ENCODE results near the gene SOWAHB. TPM values are rescaled to one million over a fixed set of nuclear protein-coding genes. Genes with fewer than 3 reads are reported as not detected.

Gene SOWAHB
- total and polyA plus RNA-seq, 2 donors from 2014 or later: 3.3 to 5.0 TPM

GRCh38 chr4:76858319-76858718, 39.6 kb downstream of the SOWAHB start:
- Histone ChIP-seq H3K9ac (ENCODE audit: low read length in 3 of 3) (no peak overlapping the region), H3K4me3 (ENCODE audit: low read length in 3 of 3) (no peak overlapping the region), H3K9me3 (ENCODE audit: control insufficient read depth in 2 of 3, insufficient read depth in 1 of 3, low read length in 3 of 3) (no peaks in the 10 kb centered on the region), H3K36me3 (ENCODE audit: control insufficient read depth in 2 of 3, insufficient read depth in 3 of 3, low read length in 3 of 3) (no peaks in the 10 kb centered on the region), H3K27ac (ENCODE audit: low read depth in 2 of 2, low read length in 2 of 2) (no peak overlapping the region), H3K27me3 (ENCODE audit: control insufficient read depth, insufficient read depth, low read length) (no peaks in the 10 kb centered on the region), H3K4me1 (ENCODE audit: control insufficient read depth in 2 of 3, insufficient read depth in 2 of 3, low read depth in 1 of 3, low read length in 3 of 3) (peaks cover 0 to 6% (median 6%) of the 10 kb centered on the region in 3 donors)
- FAIRE-seq (no peak), DNase-seq (no peak)
- intact Hi-C loops (cut with DNase I): no loop called here
- TF ChIP-seq, protein P1, sequence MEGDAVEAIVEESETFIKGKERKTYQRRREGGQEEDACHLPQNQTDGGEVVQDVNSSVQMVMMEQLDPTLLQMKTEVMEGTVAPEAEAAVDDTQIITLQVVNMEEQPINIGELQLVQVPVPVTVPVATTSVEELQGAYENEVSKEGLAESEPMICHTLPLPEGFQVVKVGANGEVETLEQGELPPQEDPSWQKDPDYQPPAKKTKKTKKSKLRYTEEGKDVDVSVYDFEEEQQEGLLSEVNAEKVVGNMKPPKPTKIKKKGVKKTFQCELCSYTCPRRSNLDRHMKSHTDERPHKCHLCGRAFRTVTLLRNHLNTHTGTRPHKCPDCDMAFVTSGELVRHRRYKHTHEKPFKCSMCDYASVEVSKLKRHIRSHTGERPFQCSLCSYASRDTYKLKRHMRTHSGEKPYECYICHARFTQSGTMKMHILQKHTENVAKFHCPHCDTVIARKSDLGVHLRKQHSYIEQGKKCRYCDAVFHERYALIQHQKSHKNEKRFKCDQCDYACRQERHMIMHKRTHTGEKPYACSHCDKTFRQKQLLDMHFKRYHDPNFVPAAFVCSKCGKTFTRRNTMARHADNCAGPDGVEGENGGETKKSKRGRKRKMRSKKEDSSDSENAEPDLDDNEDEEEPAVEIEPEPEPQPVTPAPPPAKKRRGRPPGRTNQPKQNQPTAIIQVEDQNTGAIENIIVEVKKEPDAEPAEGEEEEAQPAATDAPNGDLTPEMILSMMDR (IDR thresholded peaks at IDR 0.05; ENCODE audit: borderline replicate concordance, extremely low read depth, insufficient read depth): no peak

- no peak overlapping the region for H3K27ac ChIP-seq (ENCODE audit: low read depth in 2 of 2, low read length in 2 of 2)
- no peaks in the 10 kb centered on the region for H3K27me3 ChIP-seq (ENCODE audit: control insufficient read depth, insufficient read depth, low read length)
- peaks cover 0 to 6% (median 6%) of the 10 kb centered on the region in 3 donors for H3K4me1 ChIP-seq (ENCODE audit: control insufficient read depth in 2 of 3, insufficient read depth in 2 of 3, low read depth in 1 of 3, low read length in 3 of 3)
- H3K9me3 ChIP-seq (ENCODE audit: control insufficient read depth in 2 of 3, insufficient read depth in 1 of 3, low read length in 3 of 3): no peaks in the 10 kb centered on the region
- H3K9ac ChIP-seq (ENCODE audit: low read length in 3 of 3): no peak overlapping the region
- TF ChIP-seq, protein P1 (IDR thresholded peaks at IDR 0.05; ENCODE audit: borderline replicate concordance, extremely low read depth, insufficient read depth): no peak
- H3K36me3 ChIP-seq (ENCODE audit: control insufficient read depth in 2 of 3, insufficient read depth in 3 of 3, low read length in 3 of 3): no peaks in the 10 kb centered on the region
- H3K4me3 ChIP-seq (ENCODE audit: low read length in 3 of 3): no peak overlapping the region
- FAIRE-seq (no peak), DNase-seq (no peak)
- intact Hi-C loops (cut with DNase I): no loop called here
Observed at GRCh38 chr4:76857074-76857409, 40.9 kb downstream of the SOWAHB start.

DNA sequence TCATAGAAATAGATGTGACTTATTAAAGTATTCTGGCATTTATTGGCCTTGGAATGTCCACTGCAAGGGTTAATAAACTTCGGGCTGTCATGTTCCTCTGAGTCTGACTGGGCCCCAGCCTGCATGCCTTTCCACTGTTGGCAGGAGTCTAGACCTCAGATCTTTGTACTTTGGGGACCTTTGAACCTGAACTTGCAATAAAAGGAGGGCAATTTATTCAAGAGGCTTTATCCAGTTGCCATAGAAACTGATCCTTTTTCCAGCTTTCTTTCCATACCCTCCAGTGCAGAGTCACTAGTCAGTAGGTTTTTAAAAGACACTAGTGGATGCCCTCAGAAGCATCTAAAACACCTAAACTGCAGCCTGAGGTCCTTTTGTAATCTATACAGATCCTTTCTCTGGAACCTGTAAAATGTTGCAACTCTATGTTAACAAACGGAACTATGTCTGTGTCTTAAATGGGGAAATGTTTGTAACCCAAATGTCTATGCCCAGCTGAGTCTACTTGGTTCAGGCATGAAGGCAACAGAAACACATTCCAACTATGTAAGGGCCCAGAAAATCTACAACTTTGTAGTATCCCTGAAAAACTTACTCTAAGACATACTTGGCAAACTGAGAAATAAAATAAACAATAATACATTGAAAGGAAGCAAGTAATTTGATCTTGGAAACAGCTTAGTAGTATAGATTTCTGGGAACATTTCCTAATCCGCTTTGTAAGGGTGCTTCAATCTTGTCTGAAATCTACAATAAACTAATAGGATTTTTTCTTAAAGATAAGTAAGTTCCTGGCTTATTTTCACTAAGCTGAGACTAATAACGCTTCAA, 41.5 kb downstream of the SOWAHB start:
- H3K9ac ChIP-seq (ENCODE audit: low read length in 3 of 3): no peak overlapping the region
- no peak overlapping the region for H3K4me3 ChIP-seq (ENCODE audit: low read length in 3 of 3)
- peaks cover 0 to 6% (median 6%) of the 10 kb centered on the region in 3 donors for H3K4me1 ChIP-seq (ENCODE audit: control insufficient read depth in 2 of 3, insufficient read depth in 2 of 3, low read depth in 1 of 3, low read length in 3 of 3)
- no peaks in the 10 kb centered on the region for H3K27me3 ChIP-seq (ENCODE audit: control insufficient read depth, insufficient read depth, low read length)
- no peaks in the 10 kb centered on the region for H3K9me3 ChIP-seq (ENCODE audit: control insufficient read depth in 2 of 3, insufficient read depth in 1 of 3, low read length in 3 of 3)
- TF ChIP-seq, protein P1 (IDR thresholded peaks at IDR 0.05; ENCODE audit: borderline replicate concordance, extremely low read depth, insufficient read depth): no peak
- no peaks in the 10 kb centered on the region for H3K36me3 ChIP-seq (ENCODE audit: control insufficient read depth in 2 of 3, insufficient read depth in 3 of 3, low read length in 3 of 3)
- no peak overlapping the region for H3K27ac ChIP-seq (ENCODE audit: low read depth in 2 of 2, low read length in 2 of 2)
- DNase-seq (peak in 3 of 5 donors; percentile 55 to 85 (median 84)), FAIRE-seq (no peak)
- intact Hi-C loops (cut with DNase I): no loop called here

All from kidney (tissue), 14 donors.